Liver (tissue), 3 donors: ENCODE results near the gene ALDH1B1.

Source experiments
- ATF3 ChIP-seq: IDR thresholded peaks from 2 replicates; pipeline ENCODE4 v1.6.1; 2016; ENCODE audit warnings: antibody characterized with exemption
- CTCF ChIP-seq: fragments of 150-350 bp; IDR thresholded peaks from 2 replicates; pipeline ENCODE4 v1.5.1; 2017; ENCODE audit warnings: improper control_type of control experiment, low read depth, low read length; ENCODE audit not compliant: missing input control
- EGR1 ChIP-seq, 2 donors: IDR thresholded peaks; 2 replicates each; pipeline ENCODE4 v1.6.1; 2016 to 2018; ENCODE audit warnings: antibody characterized with exemption in 2 of 2, low read depth in 2 of 2
- FOXA1 ChIP-seq: IDR thresholded peaks from 2 replicates; pipeline ENCODE4 v1.6.1; 2016; ENCODE audit warnings: antibody characterized with exemption
- GABPA ChIP-seq, 2 donors: IDR thresholded peaks in 1 of 2; conservative IDR thresholded peaks in 1 of 2; 2 replicates each; pipeline ENCODE4 v1.6.1; 2016; ENCODE audit warnings: antibody characterized with exemption in 2 of 2, mild to moderate bottlenecking in 1 of 2, moderate library complexity in 1 of 2
- JUND ChIP-seq, 2 donors: IDR thresholded peaks; 2 replicates each; pipeline ENCODE4 v1.6.1; 2016; ENCODE audit warnings: antibody characterized with exemption in 2 of 2
- MAX ChIP-seq: IDR thresholded peaks from 2 replicates; pipeline ENCODE4 v1.6.1; 2016; ENCODE audit warnings: antibody characterized with exemption
- RAD21 ChIP-seq, 2 donors: IDR thresholded peaks; 2 replicates each; pipeline ENCODE4 v1.6.1; 2016; ENCODE audit warnings: antibody characterized with exemption in 2 of 2, mild to moderate bottlenecking in 2 of 2
- REST ChIP-seq: IDR thresholded peaks from 2 replicates; pipeline ENCODE4 v1.6.1; 2016; ENCODE audit warnings: antibody characterized with exemption, mild to moderate bottlenecking
- SP1 ChIP-seq: IDR thresholded peaks from 2 replicates; pipeline ENCODE4 v1.6.1; 2018; ENCODE audit warnings: antibody characterized with exemption, mild to moderate bottlenecking
- TAF1 ChIP-seq: conservative IDR thresholded peaks from 2 replicates; pipeline ENCODE4 v1.6.1; 2016; ENCODE audit warnings: antibody characterized with exemption, mild to moderate bottlenecking
- donor health status: healthy.
- donor health status: healthy.

- TF ChIP-seq CTCF, result no peak
- TF ChIP-seq RAD21 (IDR thresholded peaks at IDR 0.05), result no peak
- TF ChIP-seq TAF1, result no peak
- TF ChIP-seq ATF3, result no peak
- no peak for TF ChIP-seq FOXA1
- TF ChIP-seq MAX, result no peak
- no peak for TF ChIP-seq SP1
- no peak for TF ChIP-seq EGR1 (IDR thresholded peaks at IDR 0.05; ENCODE audit: low read depth in 2 of 2)
- no peak for TF ChIP-seq JUND (IDR thresholded peaks at IDR 0.05)
- TF ChIP-seq GABPA (IDR thresholded peaks at IDR 0.05 in 1 of 2, conservative IDR thresholded peaks at IDR 0.05 in 1 of 2), result no peak
- no peak for TF ChIP-seq REST
These were observed 49.0 kb downstream of the ALDH1B1 start for GRCh38 chr9:38441347-38442085.
